Testis (tissue), 3 donors: ENCODE results near the gene SMURF2. TPM values are rescaled to one million over a fixed set of nuclear protein-coding genes. Genes with fewer than 3 reads are reported as not detected.

ENCODE experiments used
- DNase-seq: peaks from one replicate; pipeline ENCODE4 v3.0.0-alpha.2; 2019
- H3K27ac ChIP-seq, 2 donors: fragments of 200-600 bp; sonication (generic); one replicate each; pipeline ENCODE4 v1.5.1; 2019
- H3K27me3 ChIP-seq: fragments of 200-600 bp; sonication (generic); one replicate; pipeline ENCODE4 v1.5.1; 2019
- H3K36me3 ChIP-seq: fragments of 200-600 bp; sonication (generic); one replicate; pipeline ENCODE4 v1.5.1; 2017; ENCODE audit warnings: low read depth; ENCODE audit errors: missing control alignments
- H3K4me1 ChIP-seq: fragments of 200-600 bp; sonication (generic); one replicate; pipeline ENCODE4 v1.5.1; 2019
- H3K4me3 ChIP-seq, 2 donors: fragments of 200-600 bp; sonication (generic); one replicate each; pipeline ENCODE4 v1.5.1; 2017 to 2019
- H3K9me3 ChIP-seq: fragments of 200-600 bp; sonication (generic); one replicate; pipeline ENCODE4 v1.5.1; 2017
- CTCF ChIP-seq, 3 experiments: fragments of 450-650 bp in 2 of 3; fragments of 200-600 bp in 1 of 3; sonication (generic) in 1 of 3; IDR thresholded peaks; one replicate each; pipeline ENCODE4 v1.5.1; 2016 to 2019; ENCODE audit warnings: antibody characterized with exemption in 3 of 3, mild to moderate bottlenecking in 2 of 3, moderate library complexity in 1 of 3
- POLR2A ChIP-seq: fragments of 450-650 bp; IDR thresholded peaks from one replicate; pipeline ENCODE4 v1.6.1; 2017; ENCODE audit warnings: antibody characterized with exemption, mild to moderate bottlenecking, moderate library complexity
- WGBS, 2 donors: methylation state at CpG; one replicate each; pipeline ENCODE4 v1.1.5; 2018; 5-methylcytosine and 5-hydroxymethylcytosine counted together
- intact Hi-C: fragments of 100-400 bp; cut with DNase I; formaldehyde crosslinking; loops from one replicate; pipeline ENCODE4 v1.15.1; 2023; ENCODE audit warnings: low total_unique reads
- polyA plus RNA-seq: library from polyadenylated mRNA; stranded (reverse); fragments of 350-450 nt; fragmentation: Illumina TruSeq; extraction: RNeasy Lipid Tissue Mini Kit (QIAGEN cat#74804); gene quantifications from one replicate; pipeline ENCODE4 v1.2.3, GENCODE V29; 2014; ENCODE audit warnings: low read depth, low replicate concordance; ENCODE audit not compliant: insufficient read depth
- total RNA-seq, 2 donors: library from RNA; depleted of rRNA; stranded (reverse); fragments of >200 nt; gene quantifications; one replicate each; pipeline ENCODE4 v1.2.3, GENCODE V29; 2016

The SMURF2 gene
- total and polyA plus RNA-seq, 3 donors from 2014 or later, result 28.9 to 50.0 (median 32.2) TPM

GRCh38 chr17:64658931-64659330 is 3.2 kb downstream of the SMURF2 start:
- Histone ChIP-seq H3K27ac (no peak overlapping the region), H3K27me3 (no peaks in the 10 kb centered on the region), H3K9me3 (no peaks in the 10 kb centered on the region), H3K4me1 (no peaks in the 10 kb centered on the region), H3K4me3 (no peak overlapping the region), H3K36me3 (no peaks in the 10 kb centered on the region)
- intact Hi-C loops, result no loop called here
- DNase-seq, result no peak
- no peak for TF ChIP-seq POLR2A
- TF ChIP-seq CTCF (IDR thresholded peaks at IDR 0.05), result no peak

- DNase-seq, result no peak
- no peak overlapping the region for H3K4me3 ChIP-seq
- H3K27me3 ChIP-seq, result no peaks in the 10 kb centered on the region
- TF ChIP-seq CTCF (IDR thresholded peaks at IDR 0.05) (no peak), POLR2A (no peak)
- 88% methylated on average over 6 of the region's 6 CpGs for WGBS, 2 donors
- no peaks in the 10 kb centered on the region for H3K4me1 ChIP-seq
- H3K27ac ChIP-seq, result no peak overlapping the region
- intact Hi-C loops, result no loop called here
- no peaks in the 10 kb centered on the region for H3K9me3 ChIP-seq
- H3K36me3 ChIP-seq, result no peaks in the 10 kb centered on the region
These were observed 4.4 kb downstream of the SMURF2 start for GRCh38 chr17:64657610-64658125.

- 94 to 100% methylated on average over 2 of the region's 2 CpGs for WGBS, 2 donors
- H3K36me3 ChIP-seq, result no peaks in the 10 kb centered on the region
- H3K4me1 ChIP-seq, result no peaks in the 10 kb centered on the region
- no peak overlapping the region for H3K4me3 ChIP-seq
- no peaks in the 10 kb centered on the region for H3K27me3 ChIP-seq
- TF ChIP-seq POLR2A (no peak), CTCF (IDR thresholded peaks at IDR 0.05) (no peak)
- no peak overlapping the region for H3K27ac ChIP-seq
- intact Hi-C loops, result no loop called here
- DNase-seq, result no peak
- H3K9me3 ChIP-seq, result no peaks in the 10 kb centered on the region
These were observed 6.4 kb downstream of the SMURF2 start for GRCh38 chr17:64655704-64656103.

- WGBS, 2 donors, result 91% methylated on average over 4 of the region's 4 CpGs
- H3K4me1 ChIP-seq, result no peaks in the 10 kb centered on the region
- H3K4me3 ChIP-seq, result no peak overlapping the region
- H3K27me3 ChIP-seq, result no peaks in the 10 kb centered on the region
- no peak for TF ChIP-seq CTCF (IDR thresholded peaks at IDR 0.05)
- TF ChIP-seq POLR2A, result no peak
- no peaks in the 10 kb centered on the region for H3K36me3 ChIP-seq
- DNase-seq, result no peak
- no peaks in the 10 kb centered on the region for H3K9me3 ChIP-seq
- intact Hi-C loops, result no loop called here
- no peak overlapping the region for H3K27ac ChIP-seq
These were observed 8.1 kb downstream of the SMURF2 start for GRCh38 chr17:64653985-64654355.

GRCh38 chr17:64653325-64653984 is 8.7 kb downstream of the SMURF2 start:
- H3K36me3 ChIP-seq, result no peaks in the 10 kb centered on the region
- no peaks in the 10 kb centered on the region for H3K27me3 ChIP-seq
- intact Hi-C loops, result no loop called here
- no peaks in the 10 kb centered on the region for H3K9me3 ChIP-seq
- no peak overlapping the region for H3K4me3 ChIP-seq
- no peak for TF ChIP-seq CTCF (IDR thresholded peaks at IDR 0.05)
- TF ChIP-seq POLR2A, result no peak
- WGBS, 2 donors, result 92 to 93% methylated on average over 6 of the region's 6 CpGs
- no peak for DNase-seq
- H3K4me1 ChIP-seq, result no peaks in the 10 kb centered on the region
- no peak overlapping the region for H3K27ac ChIP-seq
